GM13977 (cell line): ENCODE data around the gene EXOC1L.

Experiments
- DNase-seq: peaks from one replicate; pipeline ENCODE4 v3.0.0; 2012; ENCODE audit warnings: low spot score
- in situ Hi-C: fragments of 300-500 bp; cut with MboI; formaldehyde crosslinking; loops from one replicate; pipeline ENCODE4 v1.12.0; 2022; ENCODE audit warnings: low sequenced_read_pairs, low pct_unique_long_range_greater_than_20kb, mixed read lengths, inconsistent platforms; ENCODE audit not compliant: unreplicated experiment
- TF ChIP-seq, protein P1 (sequence below): IDR thresholded peaks from 2 replicates; pipeline ENCODE4 v1.5.1; 2012; ENCODE audit warnings: mild to moderate bottlenecking, control low read depth; ENCODE audit not compliant: insufficient read depth; ENCODE audit errors: extremely low read depth, missing control alignments

The EXOC1L gene

DNA sequence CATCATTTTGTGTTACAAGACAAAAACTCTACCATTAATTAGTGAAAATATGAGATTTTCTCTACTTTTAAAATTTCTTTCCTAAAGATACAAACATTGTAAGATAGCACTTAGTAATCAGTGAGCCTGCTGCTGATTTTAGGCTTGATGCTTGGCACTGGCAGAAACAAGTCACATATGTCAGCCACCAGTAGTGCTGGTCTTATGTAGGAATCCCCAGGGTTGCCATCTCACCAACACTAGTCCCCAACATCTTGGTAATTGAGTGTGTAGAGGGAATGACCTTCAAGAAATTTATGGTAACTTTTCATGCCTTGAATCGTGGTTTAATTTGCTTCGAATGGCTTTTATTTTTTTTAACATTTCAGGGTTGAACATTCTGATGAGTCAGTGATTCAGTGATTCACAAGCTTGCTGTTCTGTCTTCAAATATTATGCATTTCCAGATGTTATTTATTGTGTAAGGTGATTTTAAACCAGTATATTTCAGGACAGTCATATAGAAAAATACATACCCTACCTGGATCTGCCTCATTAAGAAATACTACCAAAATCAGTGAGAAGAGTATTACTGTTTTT lies 45.7 kb downstream of the EXOC1L start:
- in situ Hi-C loops, result no loop called here
- DNase-seq, result no peak

DNA sequence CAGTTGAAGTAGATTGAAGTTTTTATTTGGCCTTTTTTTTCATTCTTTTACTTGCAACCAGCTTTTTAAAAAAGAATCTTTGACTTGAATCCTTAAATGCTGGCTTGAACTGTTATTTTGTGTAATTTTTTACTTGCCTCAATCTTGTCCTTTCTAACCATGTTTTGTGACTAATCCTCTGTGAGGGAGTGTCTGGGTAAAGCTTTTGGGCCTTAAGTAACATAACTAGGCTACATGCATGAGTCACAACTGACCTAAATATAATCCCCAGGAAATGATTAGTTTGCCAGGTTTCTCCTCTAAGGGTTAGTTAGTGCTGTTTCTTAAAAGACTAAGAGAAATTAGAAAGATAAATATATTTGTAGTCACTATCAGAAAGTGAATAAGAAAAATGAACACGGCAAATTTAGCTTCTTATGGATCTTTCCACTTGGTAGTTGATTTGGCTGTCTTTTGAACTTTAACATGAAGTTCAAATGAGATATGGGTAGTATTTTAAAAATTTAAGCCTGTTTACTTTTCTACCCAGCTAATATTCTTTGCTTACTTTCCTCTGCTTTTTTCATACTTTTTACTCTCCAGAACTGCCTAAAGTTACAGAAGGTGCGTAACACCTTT lies 46.8 kb downstream of the EXOC1L start:
- DNase-seq, result no peak
- in situ Hi-C loops, result no loop called here
- TF ChIP-seq, protein P1, sequence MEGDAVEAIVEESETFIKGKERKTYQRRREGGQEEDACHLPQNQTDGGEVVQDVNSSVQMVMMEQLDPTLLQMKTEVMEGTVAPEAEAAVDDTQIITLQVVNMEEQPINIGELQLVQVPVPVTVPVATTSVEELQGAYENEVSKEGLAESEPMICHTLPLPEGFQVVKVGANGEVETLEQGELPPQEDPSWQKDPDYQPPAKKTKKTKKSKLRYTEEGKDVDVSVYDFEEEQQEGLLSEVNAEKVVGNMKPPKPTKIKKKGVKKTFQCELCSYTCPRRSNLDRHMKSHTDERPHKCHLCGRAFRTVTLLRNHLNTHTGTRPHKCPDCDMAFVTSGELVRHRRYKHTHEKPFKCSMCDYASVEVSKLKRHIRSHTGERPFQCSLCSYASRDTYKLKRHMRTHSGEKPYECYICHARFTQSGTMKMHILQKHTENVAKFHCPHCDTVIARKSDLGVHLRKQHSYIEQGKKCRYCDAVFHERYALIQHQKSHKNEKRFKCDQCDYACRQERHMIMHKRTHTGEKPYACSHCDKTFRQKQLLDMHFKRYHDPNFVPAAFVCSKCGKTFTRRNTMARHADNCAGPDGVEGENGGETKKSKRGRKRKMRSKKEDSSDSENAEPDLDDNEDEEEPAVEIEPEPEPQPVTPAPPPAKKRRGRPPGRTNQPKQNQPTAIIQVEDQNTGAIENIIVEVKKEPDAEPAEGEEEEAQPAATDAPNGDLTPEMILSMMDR, result no peak

More for the DNA sequence above, 45.7 kb downstream of the EXOC1L start:
- TF ChIP-seq, protein P1, result no peak

DNA sequence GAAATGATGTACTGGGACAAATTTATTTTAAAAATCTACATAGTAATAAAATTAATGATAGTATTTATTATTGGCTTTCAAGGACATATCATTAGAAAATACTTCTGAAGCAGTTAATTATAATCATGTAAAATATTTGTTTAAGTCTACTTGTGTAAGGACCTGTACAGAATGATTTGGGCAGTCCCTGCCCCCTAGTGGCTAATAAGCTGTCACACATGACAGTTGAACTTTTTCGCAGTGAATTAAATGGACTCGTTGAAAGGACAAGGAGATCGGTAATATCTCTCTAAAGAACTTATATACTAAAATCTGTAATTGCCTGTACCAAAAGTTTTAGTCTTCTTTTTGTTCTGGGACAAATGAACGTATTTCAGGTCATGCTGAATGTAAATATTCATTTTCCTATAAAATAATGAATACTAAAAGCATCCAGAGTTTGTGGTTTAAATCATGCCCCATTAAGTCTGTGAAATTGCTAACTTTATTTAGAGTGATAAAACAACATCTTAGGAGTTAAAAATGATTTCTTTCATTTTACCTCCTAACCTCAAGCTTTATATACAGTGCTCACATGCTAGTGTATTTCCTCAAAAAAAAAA lies 47.5 kb downstream of the EXOC1L start:
- DNase-seq, result peak; percentile 19
- in situ Hi-C loops, result no loop called here

GRCh38 chr4:55868581-55869090 lies 49.0 kb downstream of the EXOC1L start:
- in situ Hi-C loops, result no loop called here
- DNase-seq, result no peak
- TF ChIP-seq, protein P1, result no peak

More for the DNA sequence above, 47.5 kb downstream of the EXOC1L start:
- TF ChIP-seq, protein P1, result peak; percentile 80

GRCh38 chr4:55871299-55871800 lies 51.8 kb downstream of the EXOC1L start:
- DNase-seq, result no peak
- in situ Hi-C loops, result no loop called here
- TF ChIP-seq, protein P1, result no peak

- in situ Hi-C loops, result no loop called here
- TF ChIP-seq, protein P1, result no peak
- no peak for DNase-seq
Measured at GRCh38 chr4:55874831-55875230, 55.2 kb downstream of the EXOC1L start.
